Glomerular visceral epithelial cell (primary cell): ENCODE measurements around the gene NCMAP.
"Not testable (repeated sequence)": the region's sequence is repeated elsewhere in the genome, so short reads cannot be mapped to it uniquely, and the experiment has no call there.

Experiments
- DNase-seq: peaks from one replicate; pipeline ENCODE4 v3.0.0-alpha.2; 2016; ENCODE audit errors: extremely low spot score

The NCMAP gene

DNA sequence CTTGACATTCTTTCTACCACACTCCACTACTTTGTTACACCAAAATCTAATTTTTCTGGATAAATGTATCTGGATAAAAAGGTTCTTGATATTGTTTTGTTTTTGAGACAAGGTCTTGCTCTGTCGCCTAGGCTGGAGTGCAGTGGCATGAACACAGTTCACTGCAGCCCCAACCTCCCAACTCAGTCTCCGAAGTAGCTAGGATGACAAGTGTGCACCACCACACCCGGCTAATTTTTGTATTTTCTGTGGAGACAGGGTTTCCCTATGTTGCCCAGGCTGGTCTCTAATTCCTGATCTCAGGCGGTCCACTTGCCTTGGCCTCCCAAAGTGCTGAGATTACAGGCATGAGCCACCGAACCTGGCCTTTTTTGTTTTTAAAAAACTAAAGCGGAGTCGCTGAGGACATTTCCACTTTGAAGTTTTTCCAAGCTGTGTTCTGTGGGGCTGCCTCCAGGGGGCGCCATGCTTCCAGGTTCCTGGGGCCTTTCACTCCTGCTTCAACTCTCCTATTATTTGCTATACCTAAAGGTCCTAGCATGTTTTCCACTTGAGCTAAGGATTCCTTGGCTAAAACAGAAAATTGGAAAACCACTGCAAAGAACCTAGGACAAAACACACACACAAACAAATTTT lies 14.1 kb upstream of the NCMAP start:
- DNase-seq, result no peak

DNA sequence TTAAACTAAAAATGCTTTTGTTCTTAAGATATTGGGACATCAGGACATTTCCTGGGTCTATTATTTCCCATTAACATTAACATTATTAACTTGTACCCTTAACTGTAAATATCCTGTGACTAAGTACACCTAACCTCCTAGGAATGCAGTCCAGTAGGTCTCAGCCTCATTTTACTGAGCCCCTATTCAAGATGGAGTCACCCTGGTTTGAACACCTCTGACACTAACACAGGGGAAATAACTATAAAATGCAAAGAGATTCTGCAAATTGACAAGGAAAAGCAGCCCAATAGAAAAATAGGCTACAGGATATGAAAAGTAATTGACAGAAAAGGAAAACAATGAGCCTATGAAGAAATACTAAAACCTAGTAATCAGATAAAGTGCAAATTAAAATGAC lies 11.6 kb upstream of the NCMAP start:
- no peak for DNase-seq

DNA sequence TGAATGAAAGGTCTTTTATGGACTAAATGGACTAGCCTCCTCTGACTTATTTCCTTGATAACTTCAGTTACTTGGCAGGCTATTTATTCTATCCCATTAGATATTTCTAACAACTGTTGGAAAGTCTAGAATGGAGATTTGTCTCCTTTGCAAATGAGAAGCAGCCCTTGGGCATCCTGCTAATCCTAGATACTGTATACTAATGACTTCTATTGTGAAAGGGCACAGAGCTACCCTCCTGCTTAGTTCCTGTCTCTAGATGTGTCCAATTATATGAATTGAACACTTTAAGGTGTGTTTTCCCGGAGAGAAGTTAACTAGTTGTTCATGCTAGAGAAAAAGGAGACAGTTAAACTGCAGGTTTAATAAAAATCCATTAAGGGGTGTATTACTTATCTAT lies 10.2 kb upstream of the NCMAP start:
- no peak for DNase-seq

DNA sequence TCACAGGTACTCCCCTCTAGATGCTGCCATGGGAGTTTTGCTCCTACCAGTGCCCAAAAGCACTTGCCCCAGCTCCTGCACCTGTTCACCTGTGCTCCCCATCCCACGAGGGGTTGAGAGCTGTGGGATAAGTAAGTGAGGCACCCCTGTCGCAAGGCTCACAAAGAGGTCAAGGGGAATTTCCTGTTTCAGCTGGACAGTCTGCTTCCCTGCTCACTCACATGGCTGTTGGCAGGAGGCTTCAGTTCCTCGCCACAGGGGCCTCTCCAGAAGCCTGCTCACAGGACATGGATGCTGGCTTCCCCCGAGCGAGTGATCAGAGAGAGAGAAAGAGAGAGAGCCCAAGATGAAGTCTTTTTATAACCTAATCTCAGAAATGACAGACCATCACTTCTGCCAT lies 8.7 kb upstream of the NCMAP start:
- DNase-seq, result no peak

DNA sequence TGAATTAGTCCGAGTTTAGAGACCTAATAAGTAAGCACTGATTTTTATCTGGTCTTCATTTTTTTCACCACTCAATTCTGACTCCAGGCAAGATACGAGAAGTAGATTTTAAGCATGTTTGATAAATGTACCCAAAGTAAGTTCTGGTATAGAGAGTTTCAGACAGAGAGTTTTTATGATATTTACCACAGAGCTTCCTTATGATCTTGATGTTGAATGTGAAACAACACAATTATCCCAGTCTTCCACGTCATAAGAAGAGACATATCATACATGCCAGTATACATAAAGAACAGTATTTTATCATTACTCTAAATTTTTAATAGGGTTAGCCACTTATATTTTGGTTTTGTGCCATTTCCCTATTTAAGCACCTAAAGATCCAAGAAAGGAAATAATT lies 7.8 kb upstream of the NCMAP start:
- DNase-seq, result no peak

DNA sequence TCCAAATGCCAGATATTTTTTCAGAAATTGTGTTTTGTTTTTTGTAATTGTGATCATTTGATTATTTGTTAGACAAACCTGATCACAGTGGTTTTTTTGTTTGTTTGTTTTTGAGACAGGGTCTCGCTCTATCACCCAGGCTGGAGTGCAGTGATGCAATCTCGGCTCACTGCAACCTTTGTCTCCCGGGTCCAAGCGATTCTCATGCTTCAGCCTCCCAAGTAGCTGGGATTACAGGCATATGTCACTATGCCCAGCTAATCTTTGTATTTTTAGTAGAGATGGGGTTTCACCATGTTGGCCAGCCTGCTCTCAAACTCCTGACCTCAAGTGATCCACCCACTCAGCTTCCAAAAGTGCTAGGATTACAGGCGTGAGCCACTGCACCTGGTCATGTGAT lies 6.7 kb upstream of the NCMAP start:
- not testable (repeated sequence) for DNase-seq

DNA sequence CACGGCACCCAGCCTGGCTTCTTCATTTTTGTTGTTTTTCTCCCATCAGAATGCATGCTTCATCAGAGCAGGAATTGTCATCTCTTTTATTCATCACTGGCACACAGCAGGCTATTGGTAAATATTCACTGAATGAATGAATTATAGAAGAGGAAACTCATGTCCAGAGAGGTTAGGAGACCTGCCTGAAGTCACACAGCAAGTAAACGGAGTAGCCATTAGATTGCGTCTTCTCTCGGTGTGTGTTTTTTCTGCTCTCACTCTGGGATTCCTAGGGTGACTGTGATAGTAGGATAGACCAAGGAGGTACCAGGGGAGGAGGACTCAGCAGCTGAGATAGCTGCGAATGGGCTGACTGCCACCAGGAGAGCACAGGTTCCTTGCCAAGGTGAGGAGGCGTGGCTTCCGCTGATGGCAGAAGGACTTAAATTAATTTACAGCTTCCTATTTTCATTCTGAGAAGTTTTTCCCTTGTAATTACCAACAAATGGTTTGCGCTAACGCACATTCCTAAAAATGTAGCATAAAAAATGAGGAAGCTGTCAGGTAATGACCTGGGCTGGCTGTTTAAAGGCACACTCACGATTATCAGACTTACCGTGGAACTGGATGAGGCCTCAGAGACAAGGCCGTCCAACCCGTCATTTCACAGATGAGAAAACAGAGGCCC lies 4.5 kb upstream of the NCMAP start:
- DNase-seq, result no peak

DNA sequence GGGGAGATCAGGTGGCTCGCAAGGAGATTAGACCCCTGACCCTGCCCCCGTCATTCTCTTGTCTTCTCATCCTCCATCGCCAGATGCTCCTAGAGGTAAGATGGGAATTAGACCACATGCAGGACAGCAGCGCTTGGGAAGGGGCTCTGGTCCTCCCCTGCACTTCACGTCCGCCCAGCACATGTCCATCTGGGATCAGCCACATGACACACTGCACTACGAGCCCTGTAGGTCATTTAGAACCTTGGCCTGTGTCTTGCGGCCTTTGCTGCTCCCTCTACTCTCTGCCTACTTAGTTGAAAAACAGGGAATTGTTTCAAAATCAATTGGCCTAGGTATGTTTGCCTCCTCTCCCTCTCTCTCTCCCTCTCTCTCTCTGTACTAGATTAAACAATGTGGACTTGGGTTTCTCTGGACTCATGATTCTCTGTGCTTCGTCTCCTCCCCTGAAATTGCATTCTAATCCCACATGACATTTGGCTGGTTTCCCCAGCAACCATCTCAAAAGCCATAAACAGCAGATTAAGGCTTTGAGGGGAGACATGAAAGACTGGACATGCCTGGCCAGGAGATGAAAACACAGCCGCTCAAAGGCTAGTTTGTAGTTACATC lies 3.8 kb upstream of the NCMAP start:
- no peak for DNase-seq

DNA sequence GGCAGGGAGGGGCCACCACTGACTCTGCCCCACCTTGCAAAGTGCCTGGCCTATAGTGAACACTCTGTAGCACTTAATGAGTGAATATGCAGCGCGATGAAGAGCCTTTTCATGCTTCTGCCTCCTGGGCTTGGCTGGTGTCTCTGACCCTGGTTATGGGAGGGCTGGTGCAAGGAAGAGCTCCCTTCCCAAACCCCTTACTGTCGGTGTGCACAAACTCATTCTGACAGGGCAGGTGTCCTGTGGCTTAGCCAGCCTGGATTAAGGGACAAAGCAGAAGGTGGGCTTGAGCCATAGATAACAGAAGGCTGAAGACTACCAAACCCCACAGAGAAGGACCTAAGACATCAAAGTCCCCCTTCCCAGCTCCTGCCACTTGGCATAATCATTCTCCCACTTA lies 2.0 kb upstream of the NCMAP start:
- no peak for DNase-seq

DNA sequence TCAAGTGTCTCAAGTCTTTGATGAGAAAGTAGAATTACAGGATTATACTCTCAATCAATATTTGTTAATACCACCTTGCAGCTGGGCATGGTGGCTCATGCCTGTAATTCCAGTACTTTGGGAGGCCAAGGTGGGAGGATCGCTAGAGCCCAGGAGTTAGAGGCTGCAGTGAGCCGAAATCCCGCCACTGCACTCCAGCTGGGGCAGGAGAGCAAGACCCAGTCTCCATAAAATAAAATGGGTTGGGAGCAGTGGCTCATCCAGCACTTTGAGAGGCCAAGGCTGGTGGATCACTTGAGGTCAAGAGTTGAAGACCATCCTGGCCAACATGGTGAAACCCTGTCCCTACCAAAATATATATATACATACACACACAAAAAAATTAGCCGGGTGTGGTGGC lies 1.2 kb upstream of the NCMAP start:
- DNase-seq, result no peak

DNA sequence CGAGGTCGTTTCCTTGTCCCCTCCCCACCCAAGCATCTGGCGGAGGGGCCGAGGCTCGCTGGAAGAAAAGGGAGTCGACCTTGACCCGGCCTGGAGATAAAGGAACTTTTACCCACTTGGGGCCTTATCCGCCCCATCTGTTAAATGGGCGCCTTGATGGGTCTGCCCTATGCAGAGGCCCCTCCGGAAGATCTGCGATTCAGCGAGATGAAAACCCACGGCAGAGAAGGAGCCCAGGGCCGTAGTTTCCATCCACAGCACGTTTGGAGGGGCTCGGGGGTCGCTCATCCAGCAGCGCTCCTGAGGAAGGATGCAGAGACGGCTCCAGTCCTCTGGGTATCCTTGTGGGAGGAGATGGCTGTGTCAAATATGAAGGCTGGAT lies 518 bp downstream of the NCMAP start:
- no peak for DNase-seq

DNA sequence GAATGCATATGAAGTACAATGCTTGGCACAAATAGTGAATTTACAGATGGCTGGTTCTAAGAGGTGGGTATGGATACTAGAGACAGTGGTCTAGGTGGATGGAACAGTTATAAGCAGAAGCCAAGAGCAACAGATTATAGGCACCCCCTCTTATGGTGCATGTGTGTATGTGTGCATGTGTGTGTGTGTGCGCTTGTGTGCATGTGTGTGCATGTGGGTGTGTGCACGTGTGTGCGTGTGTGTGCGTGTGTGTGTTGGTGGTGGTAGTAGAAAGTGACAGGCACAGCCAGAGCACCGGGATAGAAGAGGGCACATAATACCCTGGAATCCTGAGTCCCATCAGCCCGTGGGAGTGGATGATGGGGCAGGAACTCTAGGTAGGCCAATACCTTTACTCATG lies 1.3 kb downstream of the NCMAP start:
- no peak for DNase-seq

DNA sequence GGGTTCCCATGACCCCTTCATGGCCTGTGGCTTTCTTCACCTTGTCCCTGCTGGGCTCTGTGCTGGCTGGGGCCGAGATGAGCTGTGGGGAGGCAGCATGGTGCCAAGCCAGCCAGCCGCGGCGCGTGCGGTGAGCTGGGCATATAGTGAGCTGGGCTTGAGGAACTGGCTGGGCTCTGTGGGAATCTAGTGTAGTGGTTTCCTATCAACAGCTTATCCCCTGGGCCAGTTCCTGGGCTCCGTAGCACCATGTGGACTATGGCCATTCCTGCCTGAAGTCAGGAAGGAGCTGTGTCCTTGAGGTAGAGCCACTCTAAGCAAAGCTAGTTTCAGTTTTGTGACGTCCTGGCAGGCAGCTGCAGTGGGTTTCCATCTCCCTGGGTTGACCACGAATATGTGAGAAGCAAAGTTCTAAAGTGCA lies 1.8 kb downstream of the NCMAP start:
- peak; percentile 42 for DNase-seq

DNA sequence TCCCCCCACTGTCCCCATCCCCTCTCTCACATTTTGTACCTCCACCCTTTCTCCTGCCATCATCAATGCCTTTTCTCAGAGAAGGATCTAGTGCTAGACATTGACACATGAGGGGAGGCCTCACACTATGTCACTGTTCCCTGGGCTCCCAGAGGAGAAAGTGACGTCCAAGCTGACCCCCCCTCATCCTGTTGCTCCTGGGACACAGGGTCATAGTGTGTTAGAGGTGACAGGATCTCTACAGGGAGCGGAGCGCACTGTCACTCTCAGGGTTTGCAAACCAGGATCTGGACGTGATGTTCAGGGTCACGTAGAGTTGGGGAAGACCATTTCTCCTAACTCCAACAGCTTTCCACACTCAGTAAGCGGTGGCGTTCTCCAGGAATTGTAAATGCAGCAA lies 2.6 kb downstream of the NCMAP start:
- DNase-seq, result no peak

DNA sequence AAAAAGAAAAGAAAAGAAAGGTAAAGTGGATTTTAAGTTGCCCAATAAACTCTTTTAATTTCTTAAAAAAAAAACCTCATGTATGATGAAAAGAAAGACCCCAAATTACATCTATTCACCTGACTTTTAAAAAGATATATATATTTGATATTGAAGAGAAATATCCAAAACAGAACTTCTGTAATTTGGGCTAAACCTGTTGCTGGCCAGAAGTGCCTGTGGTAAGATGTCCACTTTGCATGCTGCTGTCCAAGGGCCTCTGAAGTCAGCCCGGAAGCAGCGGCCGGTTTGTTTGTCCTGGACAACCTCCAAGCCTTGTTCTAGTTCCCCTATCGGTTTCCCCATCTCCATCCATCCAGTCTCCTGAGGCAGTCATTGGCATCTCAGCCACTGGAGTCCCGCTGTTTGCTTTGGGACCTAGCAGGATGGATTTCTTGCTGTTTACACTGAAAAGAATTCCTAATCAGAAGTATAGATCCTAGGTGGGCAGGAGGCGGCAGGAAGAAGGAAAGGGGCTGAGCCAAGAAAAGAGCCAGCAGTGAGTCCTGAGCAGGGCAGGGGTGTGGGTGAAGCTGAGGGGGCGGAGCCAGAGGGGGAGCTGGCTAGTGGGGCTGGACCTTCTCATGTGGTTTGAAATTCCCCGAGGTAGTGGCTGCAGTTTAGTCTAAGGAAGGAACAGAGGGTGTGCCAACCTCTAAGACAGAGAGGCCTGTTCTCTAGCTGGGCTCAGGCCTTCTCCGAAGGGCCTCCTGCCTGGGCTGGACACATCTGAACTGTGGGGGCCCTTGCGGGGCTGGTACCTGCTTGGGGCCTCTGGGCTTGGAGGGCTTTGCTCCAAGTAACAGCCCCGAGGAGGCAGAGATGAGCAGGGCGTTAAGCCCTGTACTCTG lies 3.3 kb downstream of the NCMAP start:
- peak; percentile 88 for DNase-seq

DNA sequence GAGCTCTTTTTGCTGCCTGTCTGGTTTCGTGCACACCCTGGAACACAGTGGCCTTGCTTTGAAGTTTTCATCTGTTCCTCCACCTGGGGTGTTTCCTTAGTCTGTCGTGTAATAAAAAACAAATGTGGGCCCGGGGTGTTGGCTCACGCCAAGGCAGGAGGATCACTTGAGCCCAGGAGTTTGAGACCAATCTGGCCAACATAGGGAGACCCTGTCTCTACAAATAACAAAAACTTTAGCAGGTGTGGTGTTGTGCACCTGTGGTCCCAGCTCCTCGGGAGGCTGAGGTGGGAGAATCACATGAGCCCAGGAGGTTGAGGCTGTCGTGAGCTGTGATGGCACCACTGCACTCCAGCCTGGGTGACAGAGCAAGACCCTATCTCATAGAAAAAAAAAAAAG lies 4.5 kb downstream of the NCMAP start:
- DNase-seq, result no peak

DNA sequence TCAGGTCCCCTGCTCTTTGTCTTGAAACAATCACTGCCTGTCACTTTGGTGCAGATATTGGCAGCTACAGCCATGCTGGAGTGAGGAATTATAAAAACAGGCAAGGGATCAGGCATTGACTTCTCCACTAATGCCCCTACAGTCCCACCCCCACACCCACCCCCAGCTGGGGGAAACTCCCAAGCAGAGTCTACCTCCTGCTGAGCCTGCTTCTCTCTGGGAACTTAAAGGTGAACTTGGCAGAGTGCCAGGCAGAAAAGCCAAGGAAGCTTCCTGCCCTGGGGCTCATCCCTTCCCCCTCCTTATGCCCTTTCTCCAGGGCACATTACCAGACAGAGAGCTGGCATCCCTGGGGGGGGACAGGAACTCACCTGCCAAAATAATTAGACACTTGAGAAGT lies 6.7 kb downstream of the NCMAP start:
- peak; percentile 86 for DNase-seq

DNA sequence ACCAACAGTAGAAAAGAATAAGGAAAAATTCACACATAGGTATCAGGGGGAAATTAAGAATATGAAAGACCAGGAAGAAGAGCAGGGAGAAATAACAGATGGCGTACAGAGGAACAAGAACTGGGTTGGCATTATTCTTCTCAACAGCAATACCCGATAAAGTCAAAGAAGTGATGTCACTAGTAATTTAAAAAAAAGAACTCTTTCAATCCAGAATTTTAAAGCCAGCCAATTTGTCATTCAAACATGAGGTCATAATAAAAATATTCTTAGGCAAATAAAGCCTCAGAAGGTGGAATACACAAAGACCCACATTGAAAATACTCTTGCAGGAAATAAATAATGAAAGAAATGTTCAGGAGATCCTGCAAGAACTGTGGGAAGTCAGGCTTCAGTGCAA lies 8.8 kb downstream of the NCMAP start:
- no peak for DNase-seq

DNA sequence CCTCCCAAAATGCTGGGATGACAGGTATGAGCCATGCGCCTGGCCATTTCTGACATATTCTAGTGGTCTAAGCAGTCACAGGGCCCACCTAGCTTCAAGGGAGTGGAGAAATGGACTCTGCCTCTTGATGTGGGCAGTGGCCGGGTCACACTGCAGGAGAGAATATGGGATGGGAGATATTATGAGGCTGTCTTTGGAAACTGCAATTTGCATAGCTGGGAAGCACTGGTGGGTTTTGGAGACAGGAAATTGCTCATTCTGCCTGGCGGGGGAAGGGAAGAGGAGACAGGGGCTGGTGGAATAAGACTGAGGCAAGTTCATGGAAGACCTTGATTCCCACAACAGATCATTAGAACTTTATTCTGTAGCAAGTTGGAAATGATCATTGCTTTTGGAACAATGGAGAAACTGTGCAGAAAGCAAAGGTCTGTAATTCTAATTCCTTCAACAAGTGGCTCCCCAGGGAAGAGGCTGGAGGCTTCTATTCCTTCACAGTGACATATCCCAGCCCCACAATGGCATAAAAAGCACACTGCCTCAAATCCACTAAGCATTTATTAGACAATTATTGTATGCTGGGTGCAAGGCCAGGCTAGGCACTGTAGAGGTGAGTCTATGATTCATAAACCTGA lies 10.5 kb downstream of the NCMAP start:
- peak; percentile 56 for DNase-seq

DNA sequence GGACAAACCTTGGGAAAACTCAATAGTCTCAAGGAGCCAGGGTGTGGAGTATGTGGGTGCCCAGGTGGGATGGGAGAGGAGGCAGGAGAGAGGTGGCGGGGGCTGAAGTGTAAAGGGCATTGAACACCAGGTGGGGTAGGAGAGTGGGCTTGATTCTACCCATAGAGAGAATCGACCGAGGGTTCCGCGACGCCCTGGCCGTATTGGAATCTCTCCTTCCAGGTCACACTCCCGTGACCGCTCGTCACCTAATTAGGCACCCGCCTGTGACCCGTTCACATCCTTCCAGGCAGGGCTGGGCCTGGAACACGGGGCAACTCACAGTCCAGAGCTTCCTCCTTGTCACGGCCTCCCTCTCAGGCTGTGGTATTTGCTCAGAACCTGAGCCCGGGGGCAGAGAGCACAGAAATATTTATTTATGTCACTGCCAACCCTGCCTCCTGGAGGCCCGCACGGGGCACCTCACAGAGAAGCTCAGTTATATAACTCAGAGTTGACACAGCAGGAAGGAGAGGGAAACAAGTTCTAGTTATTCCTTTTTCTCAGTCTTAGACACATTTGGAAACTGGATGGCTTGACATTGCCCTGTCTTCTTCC lies 12.0 kb downstream of the NCMAP start:
- peak; percentile 31 for DNase-seq

DNA sequence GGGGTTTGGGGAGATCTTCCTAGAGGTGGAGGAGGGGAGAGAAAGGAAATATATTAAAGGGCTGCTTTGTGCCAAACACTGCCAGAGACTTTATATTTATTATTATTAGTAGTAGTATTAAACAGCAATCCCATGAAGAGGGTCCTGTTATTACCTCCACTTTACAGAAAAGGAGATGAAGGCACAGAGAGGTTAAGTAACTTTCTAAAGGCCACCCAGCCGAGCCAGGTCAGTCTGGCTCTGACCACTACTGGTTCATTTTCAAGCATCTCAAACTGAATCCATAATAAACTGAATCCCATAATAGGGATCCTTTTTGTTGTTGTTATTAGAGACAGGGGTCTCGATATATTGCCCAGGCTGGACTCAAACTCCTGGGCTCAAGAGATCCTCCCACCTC lies 12.6 kb downstream of the NCMAP start:
- no peak for DNase-seq
